Brain pericyte (primary cell): ENCODE results near the gene ZGRF1.
A peak's percentile ranks its signal among the peaks of the same experiment; 100 is the strongest.
"Not testable (repeated sequence)": the region's sequence is repeated elsewhere in the genome, so short reads cannot be mapped to it uniquely, and the experiment has no call there.

ENCODE experiments used
- DNase-seq: peaks from one replicate; pipeline ENCODE4 v3.0.0-alpha.2; 2012; ENCODE audit warnings: low read depth, low spot score

The ZGRF1 gene

DNA sequence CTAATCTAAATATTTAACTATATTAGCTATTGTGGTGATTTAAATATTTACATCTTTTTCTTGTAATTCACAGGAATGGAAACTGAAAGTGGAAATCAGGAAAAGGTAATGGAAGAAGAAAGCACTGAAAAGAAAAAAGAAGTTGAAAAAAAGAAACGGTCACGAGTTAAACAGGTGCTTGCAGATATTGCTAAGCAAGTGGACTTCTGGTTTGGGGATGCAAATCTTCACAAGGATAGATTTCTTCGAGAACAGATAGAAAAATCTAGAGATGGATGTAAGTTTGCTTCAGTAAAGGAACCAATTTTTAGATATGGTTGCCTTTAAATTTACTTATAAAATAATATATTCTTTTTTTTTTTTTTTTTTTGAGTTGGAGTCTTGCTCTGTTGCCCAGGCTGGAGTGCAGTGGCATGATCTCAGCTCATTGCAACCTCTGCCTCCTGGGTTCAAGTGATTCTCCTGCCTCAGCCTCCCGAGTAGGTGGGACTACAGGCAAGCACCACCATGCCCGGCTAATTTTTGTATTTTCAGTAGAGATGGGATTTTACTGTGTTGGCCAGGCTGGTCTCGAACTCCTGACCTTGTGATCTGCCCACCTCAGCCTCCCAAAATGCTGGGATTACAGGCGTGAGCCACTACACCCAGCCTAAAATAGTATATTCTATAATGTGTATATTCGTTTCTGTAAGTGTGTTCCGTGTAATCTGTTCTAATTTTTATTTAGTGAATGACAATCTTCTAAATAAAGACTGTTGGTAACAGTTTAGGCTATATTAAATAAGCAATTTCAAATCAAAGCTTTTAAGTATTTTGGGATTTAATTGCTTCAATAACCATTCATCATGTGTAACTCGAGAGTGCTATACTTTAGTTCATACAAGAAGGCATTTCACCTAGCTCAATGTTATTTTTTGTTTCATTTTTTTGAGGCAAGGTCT lies 8.2 kb upstream of the ZGRF1 start:
- not testable (repeated sequence) for DNase-seq

DNA sequence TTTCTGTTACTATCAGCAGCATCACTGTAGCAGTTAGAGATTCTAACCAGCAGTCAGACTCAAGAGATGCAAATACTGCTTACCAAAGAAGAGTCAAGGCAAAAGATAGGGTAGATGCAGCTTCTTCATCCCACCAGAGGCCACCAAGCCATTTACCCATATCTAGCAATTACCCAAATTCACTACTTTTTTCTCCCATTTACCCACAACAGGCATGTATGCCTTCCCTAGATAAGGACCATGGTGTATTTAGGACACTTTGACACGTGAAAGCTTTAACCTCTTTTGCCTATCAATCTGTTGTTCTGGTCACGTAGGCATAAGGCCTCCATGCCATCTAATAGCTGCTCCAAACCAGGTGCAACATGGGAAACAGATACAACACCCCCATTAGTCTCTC lies 5.8 kb upstream of the ZGRF1 start:
- DNase-seq: no peak

DNA sequence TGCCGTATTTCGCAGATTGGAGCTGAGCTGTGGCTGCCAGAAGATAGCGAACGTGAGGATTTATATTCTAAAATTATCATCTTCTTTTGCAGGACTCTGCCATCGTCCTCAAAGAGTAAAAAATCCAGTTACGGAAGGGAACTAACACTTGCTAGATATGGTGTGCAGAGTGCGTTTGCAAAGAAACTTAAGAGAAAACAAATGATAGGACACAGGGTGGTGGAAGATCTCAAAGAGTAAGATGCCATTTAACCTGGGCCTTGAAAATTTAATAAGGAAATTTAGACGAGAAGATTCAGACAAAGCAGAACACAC lies 800 bp upstream of the ZGRF1 start:
- DNase-seq: no peak

DNA sequence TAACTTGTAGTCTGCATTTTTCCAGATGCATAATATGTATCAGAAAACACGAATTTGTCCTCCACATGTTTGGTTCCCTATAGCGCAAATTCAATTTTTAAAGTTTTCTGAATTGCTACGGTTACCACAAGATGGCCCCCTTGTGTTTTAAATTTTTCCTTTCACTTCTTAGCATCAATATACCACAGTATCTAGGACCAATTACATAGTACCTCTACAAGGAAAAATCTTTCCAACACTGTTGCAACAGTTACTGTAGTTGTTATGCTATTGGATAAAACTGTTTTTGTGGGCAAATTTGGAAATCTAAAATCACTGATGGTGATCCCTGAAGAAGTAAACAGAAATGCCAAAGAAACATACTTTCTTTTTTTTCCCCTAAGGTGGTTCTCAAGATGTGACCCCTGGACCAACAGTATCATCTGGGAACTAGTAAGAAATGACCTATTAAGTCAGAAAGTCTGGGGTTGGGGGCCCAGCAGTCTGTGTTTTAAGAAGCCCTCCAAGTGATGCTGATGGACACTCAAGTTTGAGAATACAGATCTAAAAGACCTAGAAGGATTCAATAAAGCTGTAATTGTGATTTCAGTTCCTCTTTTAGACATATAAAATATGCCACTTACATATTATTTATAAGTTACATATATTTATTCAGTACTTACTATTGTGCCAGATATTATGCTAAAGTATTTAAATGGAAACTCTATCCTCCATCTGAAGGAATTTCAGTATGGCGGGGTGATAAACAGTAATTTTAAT lies 3.1 kb downstream of the ZGRF1 start:
- no peak for DNase-seq

DNA sequence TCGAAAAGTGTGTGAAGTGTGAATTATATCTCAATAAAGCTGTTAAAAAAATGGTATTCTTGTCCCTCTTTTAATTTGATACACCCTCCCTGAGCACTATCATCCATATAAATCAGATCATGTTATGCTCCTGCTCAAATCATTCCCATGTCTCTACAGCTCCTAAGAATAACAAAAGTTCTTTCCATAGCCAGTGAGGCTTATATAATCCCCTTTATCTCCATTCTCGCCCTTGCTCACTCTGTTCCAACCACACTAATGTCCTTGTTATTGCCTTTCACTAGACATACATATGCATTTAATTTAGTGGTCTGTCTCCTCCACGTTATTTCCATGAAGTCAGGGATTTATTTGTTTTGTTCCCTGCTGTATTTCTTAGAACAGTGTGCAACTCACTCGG lies 10.5 kb downstream of the ZGRF1 start:
- no peak for DNase-seq

DNA sequence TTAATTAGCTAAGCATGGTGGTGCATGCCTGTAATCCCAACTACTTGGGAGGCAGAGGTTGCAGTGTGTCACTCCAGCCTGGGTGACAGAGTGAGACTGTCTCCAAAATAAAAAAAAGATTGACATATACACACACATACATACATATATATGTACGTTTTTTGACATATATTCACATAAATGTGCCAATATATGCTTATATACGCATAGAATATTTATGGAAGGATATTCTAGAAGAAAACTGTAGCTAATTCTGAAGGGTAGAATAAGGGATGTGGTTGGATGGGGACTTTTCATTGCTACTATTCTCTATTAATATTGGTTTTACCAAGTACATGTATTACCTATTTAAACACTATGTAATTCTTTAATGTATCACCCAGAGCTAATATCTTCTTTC lies 19.7 kb downstream of the ZGRF1 start:
- DNase-seq: no peak

DNA sequence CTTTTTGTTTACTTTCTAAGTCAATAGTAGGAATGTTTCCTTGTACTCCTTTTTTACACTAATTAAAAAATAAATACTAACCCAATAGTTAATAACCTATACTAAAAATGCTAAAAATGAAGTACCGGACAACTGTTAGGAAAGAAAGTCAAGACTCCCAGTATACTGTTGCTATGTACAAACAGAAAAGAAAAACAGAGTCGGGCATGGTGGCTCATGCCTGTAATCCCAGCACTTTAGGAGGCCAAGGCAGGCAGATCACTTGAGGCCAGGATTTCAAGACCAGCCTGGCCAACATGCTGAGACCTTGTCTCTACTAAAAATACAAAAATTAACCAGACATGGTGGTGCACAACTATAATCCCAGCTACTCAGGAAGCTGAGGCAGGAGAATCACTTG lies 23.9 kb downstream of the ZGRF1 start:
- DNase-seq: not testable (repeated sequence)

DNA sequence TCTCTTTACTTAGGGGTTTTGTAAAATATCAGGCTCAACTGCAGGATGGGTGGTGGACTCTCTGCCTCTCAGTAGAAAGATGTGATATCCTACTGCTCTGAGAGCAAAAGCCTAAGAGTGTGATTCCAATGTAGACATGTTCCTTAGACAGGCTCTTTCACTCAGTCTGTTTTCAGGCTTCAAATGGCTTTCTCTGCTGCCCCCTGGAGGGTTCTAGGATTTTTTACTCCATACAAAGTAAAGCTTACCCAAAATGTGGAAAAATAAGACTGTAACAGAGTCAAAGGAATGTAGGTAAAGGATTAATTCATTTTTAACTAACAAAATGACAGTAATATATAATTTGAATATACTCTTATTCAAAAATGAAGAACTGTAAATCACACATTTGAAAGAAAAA lies 32.1 kb downstream of the ZGRF1 start:
- peak; percentile 7 for DNase-seq

DNA sequence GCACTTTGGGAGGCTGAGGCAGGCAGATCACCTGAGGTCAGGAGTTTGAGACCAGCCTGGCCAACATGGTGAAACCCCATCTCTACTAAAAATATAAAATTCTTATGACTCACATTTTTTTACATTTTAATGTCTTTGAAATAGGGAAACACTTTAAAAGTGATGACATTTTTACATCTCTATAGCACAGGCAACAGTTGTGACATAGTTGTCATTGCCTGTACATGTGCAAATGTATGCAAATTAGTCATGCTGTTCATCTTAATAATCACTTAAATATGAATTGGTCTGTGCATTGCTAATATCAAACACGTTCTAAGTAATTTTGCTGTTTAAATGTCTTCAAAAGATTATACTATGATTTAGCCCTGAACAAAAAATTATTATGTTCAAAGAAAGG lies 41.7 kb downstream of the ZGRF1 start:
- DNase-seq: no peak

DNA sequence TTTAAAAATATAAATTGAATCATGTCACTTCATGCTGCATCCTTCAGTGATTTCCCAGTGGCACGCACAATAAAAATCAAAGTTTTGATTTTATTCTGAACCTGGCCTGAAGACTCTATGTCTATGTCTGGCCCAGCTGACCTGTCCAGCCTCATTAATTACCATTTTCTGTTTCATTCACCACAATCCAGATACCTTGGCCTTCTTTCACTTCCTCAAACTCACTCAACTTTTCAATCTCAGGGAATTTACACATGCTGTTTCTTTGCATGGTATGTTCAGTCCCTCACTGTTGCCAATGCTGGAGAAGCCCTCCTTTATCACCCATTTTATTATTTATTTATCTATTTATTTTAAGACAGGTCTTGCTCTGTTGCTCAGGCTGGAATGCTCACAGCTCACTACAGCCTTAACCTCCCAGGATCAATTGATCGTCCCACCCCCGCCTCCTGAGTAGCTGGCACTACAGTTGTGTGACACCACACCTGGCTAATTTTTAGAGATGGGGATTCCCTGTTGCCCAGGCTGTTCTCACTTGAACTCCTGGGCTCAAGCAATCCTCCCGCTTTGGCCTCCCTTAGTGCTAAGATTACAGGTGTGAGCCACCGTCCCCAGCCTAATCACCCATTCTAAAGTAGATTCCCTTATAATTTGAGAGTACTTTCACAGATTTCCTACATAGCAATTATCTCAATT lies 43.1 kb downstream of the ZGRF1 start:
- DNase-seq: no peak

DNA sequence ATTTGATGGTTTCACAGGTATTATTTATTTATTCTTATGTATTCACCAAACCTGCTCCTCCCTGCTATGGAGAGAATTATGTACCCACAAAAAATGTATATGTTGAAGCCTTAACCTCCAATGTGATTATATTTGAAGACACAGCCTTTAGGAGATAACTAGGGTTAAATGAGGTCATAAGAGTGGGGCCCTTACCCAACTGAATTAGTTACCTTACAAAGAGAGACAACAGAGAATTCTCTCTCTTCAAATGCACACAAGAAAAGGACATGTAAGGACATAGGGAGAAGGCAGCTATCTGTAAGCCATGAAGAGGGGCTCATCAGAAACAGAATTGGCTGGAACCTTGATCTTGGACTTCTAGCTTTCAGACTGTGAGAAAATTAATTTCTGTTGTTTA lies 44.0 kb downstream of the ZGRF1 start:
- DNase-seq: no peak

DNA sequence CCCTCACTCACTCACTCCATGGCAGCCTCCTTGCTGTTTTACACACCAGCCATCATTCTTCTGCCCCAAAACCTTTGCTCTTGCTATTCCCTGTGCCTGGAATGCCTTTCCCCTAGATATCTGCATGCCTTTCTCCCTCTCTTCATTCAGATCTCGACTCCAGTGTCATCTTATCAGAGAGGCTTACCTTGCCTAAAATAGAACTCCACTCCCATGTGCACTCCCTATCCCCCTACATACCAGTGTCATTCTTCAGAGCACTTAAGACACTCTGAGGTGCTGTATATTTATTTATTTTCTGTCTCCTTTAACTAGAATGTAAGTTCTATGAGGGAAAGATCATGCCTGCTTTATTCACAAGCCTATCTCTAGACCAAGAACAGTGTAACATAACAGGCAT lies 45.1 kb downstream of the ZGRF1 start:
- DNase-seq: no peak

DNA sequence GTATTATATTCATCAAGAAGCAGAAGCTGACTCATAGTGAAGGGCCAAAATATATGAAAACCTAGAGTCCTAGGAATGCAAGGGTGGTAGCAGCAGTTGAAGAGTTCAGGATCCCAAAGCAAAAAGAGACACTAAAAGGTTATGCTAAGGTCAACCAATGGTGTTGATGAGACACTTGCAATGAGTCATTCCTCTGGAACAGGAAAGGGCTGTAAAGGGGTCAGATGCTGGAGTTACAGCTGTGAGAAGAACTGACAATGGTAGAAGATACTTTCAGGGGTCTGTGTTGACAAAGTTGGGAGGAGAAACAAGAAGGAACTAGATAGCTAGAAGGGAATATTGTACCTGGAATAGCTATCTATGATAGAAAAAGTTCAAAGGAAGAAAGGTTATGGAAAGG lies 47.5 kb downstream of the ZGRF1 start:
- DNase-seq: no peak

DNA sequence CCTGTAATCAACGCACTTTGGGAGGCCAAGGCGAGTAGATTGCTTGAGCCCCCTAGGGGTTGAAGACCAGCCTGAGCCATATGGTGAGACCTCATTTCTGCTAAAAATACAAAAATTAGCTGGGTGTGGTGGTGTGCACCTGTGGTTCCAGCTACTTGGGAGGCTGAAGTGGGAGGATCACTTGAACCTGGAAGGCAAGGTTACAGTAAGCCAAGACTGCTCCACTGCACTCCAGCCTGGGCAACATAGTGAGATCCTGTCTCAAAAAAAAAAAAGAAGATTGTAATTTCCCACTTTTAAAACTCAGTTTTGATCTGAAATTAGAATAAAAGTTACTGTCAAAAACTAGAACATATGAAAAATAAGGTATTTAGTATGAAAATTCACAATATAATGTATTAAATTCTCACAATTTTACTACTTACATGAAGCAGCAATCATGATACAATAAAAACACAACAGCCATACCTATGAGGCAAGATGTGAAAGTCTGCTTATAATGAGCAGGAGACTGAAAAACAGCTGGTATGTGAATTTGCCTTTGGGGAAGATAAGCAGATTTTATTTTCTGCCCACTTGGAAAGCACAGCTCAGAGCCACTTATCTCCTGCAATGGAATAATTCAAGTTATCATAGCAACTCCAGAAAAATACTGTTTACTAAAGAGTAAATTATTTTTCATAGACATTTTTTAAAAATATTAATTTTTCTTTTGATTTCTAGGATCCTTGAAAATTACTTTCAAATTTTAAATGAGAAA lies 50.6 kb downstream of the ZGRF1 start:
- DNase-seq: no peak

DNA sequence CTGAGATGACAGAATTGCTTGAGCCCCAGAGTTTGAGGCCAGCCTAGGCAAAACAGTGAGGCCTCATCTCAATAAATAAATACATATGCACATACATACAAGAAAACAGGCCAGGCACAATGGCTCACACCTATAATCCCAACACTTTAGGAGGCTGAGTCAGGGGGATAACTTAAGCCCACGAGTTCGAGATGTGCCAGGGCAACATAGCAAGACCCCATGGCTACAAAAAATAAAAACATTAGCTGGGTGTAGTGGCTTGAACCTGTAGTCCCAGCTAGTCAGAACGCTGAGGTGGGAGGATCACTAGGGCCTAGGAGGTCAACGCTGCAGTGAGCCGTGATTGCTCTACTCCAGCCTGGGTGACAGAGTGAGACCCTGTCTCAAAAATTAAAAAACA lies 69.2 kb downstream of the ZGRF1 start:
- DNase-seq: no peak

DNA sequence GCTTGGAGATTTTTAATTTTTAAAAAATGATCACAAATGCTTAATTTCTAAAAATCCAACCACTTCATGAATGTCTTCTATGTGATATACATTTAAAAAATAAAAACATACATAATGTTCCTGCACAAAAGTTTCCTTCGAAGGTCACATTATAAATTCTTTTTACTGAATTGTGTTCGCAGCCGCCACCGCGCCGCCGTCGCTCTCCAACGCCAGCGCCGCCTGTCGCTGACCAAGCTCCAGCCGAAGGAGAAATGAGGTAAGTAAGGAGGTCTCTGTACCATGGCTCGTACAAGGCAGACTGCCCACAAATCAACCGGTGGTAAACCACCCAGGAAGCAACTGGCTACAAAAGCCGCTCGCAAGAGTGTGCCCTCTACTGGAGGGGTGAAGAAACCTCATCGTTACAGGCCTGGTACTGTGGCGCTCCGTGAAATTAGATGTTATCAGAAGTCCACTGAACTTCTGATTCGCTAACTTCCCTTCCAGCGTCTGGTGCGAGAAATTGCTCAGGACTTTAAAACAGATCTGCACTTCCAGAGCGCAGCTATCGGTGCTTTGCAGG lies 71.9 kb downstream of the ZGRF1 start:
- no peak for DNase-seq

DNA sequence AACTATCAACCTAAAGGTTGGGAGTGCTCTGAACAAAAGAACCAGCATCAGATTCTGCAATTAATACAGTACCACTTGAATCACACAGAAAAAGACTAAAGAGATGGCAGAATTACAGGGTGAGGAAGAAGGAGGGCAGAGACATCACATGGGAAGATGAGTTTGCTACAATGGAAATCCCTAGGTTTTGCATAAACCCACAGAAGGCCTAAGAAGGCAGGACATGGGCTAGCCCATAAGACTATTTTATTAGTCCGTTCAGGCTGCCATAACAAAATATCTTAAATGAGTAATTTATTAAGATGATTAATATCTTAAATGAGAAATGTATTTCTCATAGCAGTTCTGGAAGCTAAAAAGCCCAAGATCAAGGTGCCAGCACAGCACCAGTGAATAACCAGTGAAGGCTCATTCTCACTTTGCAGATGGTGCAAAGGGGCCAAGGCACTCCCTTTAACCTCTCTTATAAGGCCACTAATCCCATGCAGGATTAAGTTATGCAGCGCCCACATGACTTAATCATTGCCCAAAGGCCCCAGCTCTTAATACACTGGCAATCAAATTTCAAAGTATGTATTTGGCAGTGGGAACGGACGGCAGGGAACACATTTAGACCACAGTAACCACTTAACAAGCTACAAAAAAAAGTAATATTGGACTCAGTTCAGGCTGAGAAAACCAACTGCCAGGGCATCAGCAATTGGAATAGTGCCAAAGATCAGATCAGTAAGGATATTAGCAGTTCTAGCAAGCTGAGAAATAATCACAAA lies 73.1 kb downstream of the ZGRF1 start:
- no peak for DNase-seq

DNA sequence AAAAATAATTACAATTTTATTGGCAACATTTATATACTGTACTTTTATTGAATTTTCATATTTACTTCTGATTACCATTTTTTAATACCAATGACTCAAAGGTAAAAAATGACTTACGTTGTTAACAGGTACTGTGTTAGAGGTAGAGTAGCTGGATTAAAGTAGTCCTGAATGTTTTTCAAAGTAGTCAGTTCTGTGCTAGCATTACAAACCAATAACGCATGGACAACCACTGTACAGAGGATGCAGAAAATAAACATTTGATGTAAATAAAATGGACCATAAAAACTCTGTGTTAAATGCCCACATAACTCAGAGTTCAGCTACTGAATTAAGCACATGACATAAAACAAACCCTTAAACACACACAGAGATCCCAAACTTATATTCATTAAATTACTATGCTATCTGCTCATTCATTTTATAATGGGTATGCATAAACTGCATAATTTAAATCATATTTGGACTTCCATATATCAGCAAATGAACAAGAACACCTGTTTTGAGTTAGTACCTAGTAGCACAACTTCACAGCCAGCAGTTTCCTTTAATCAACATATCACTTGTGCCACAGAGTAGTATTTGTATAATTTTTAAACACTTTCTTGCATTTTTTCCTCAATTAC lies 74.3 kb downstream of the ZGRF1 start:
- DNase-seq: no peak

DNA sequence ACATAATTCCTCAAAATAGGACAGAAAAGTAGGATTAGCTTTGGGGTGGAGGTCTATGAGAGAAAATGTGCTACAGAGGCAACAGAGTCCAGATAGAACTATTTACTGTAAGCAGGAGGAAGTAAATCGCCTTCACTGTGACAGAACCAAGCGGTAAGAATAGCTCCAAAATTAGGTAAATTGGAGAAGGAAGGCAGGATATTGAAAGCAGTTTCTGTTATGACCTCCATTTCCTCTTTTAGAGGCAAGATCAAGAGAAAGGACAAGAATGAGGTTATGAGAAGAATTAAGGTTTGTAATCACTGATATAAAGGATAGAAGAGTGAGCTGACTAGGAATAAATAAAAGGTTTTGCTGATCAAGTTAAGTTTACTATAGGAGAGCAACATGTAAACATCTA lies 76.6 kb downstream of the ZGRF1 start:
- DNase-seq: no peak

DNA sequence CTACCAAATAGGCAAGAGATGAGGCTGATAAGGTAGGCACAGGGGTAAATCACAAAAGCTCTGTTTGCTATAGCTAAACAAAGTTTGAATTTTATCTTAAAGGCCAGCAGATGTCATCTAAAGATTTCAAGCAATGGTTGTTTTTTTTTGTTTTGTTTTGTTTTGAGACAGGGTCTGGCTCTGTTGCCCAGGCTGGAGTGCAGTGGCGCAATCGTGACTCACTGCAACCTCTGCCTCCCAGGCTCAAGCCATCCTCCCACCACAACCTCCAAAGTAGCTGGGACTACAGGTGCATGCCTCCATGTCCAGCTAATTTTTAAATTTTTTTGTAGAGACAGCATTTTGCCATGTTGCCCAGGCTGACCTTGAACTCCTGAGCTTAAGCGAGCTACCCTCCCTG lies 77.7 kb downstream of the ZGRF1 start:
- DNase-seq: no peak
